Neural cell (in vitro differentiated cells): ENCODE data around the gene PSMC4. TPM values are rescaled to one million over a fixed set of nuclear protein-coding genes. Genes with fewer than 3 reads are reported as not detected.

Source experiments
- H2AFZ ChIP-seq: fragments of 200-600, 300-800 bp; sonication (generic), shearing (Covaris generic); 2 replicates; pipeline ENCODE4 v1.6.0; 2014; ENCODE audit warnings: low read depth, mild to moderate bottlenecking, antibody characterized with exemption, low read length, moderate library complexity
- H3F3A ChIP-seq: fragments of 200-600 bp; shearing (Covaris generic); 2 replicates; pipeline ENCODE4 v1.6.1; 2016; ENCODE audit warnings: mild to moderate bottlenecking, moderate library complexity, mixed read lengths, antibody characterized with exemption, low read length; ENCODE audit not compliant: insufficient read depth, poor library complexity, severe bottlenecking
- H3K27ac ChIP-seq: fragments of 200-600, 300-800 bp; sonication (generic), shearing (Covaris generic); 2 replicates; pipeline ENCODE4 v1.5.1; 2014; ENCODE audit warnings: mild to moderate bottlenecking, low read length, moderate library complexity
- H3K27me3 ChIP-seq: fragments of 300-800, 200-600 bp; sonication (generic), shearing (Covaris generic); 2 replicates; pipeline ENCODE4 v1.6.0; 2014; ENCODE audit warnings: mild to moderate bottlenecking, low read depth, low read length, moderate library complexity; ENCODE audit not compliant: insufficient read depth
- H3K36me3 ChIP-seq: fragments of 300-800, 200-600 bp; sonication (generic), shearing (Covaris generic); 2 replicates; pipeline ENCODE4 v1.5.1; 2014; ENCODE audit warnings: mild to moderate bottlenecking, antibody characterized with exemption, low read length, moderate library complexity; ENCODE audit not compliant: insufficient read depth
- H3K4me2 ChIP-seq: fragments of 300-800, 200-600 bp; sonication (generic), shearing (Covaris generic); 2 replicates; pipeline ENCODE4 v1.6.0; 2014; ENCODE audit warnings: mild to moderate bottlenecking, low read length
- H3K4me3 ChIP-seq: fragments of 300-800, 200-600 bp; sonication (generic), shearing (Covaris generic); 2 replicates; pipeline ENCODE4 v1.5.1; 2014; ENCODE audit warnings: mild to moderate bottlenecking, low read length, moderate library complexity
- H3K79me2 ChIP-seq: fragments of 200-600 bp; shearing (Covaris generic); replicated peaks from 2 replicates; pipeline ENCODE4 v1.6.0; 2014; ENCODE audit warnings: mild to moderate bottlenecking, low read length, moderate library complexity; ENCODE audit not compliant: insufficient read depth
- H3K9ac ChIP-seq: fragments of 300-800, 200-600 bp; sonication (generic), shearing (Covaris generic); 2 replicates; pipeline ENCODE4 v1.6.1; 2016; ENCODE audit warnings: mild to moderate bottlenecking, low read length, mixed read lengths
- H3K9me2 ChIP-seq: fragments of 200-600 bp; shearing (Covaris generic); 2 replicates; pipeline ENCODE4 v1.6.1; 2016; ENCODE audit warnings: mild to moderate bottlenecking, low read length, mixed read lengths; ENCODE audit not compliant: insufficient read depth
- H3K9me3 ChIP-seq: fragments of 200-600, 300-800 bp; sonication (generic), shearing (Covaris generic); 2 replicates; pipeline ENCODE4 v1.6.1; 2016; ENCODE audit warnings: mild to moderate bottlenecking, mixed run types, low read length, moderate library complexity, mixed read lengths
- H4K20me1 ChIP-seq: fragments of 200-600 bp; shearing (Covaris generic); 2 replicates; pipeline ENCODE4 v1.6.1; 2016; ENCODE audit warnings: mild to moderate bottlenecking, mixed run types; ENCODE audit not compliant: insufficient read depth
- EP300 ChIP-seq: fragments of 450-650 bp; conservative IDR thresholded peaks from 2 replicates; pipeline ENCODE4 v1.6.1; 2014; ENCODE audit warnings: antibody characterized with exemption, mild to moderate bottlenecking, moderate library complexity; ENCODE audit not compliant: poor library complexity, severe bottlenecking
- EZH2 ChIP-seq: fragments of 200-600, 300-800 bp; shearing (Covaris generic), sonication (generic); IDR thresholded peaks from 2 replicates; pipeline ENCODE4 v1.6.1; 2014; ENCODE audit warnings: antibody characterized with exemption, low read length, borderline replicate concordance, mild to moderate bottlenecking; ENCODE audit not compliant: insufficient read depth, poor library complexity, severe bottlenecking
- MXI1 ChIP-seq: fragments of 450-650 bp; conservative IDR thresholded peaks from 2 replicates; pipeline ENCODE4 v1.6.1; 2014; ENCODE audit warnings: antibody characterized with exemption, mild to moderate bottlenecking; ENCODE audit not compliant: poor library complexity, severe bottlenecking
- POLR2AphosphoS5 ChIP-seq: IDR thresholded peaks from 2 replicates; pipeline ENCODE4 v1.6.1; 2012
- RAD21 ChIP-seq: fragments of 450-650 bp; conservative IDR thresholded peaks from 2 replicates; pipeline ENCODE4 v1.6.1; 2014; ENCODE audit warnings: antibody characterized with exemption, mild to moderate bottlenecking, moderate library complexity
- REST ChIP-seq: IDR thresholded peaks from 2 replicates; pipeline ENCODE4 v1.6.1; 2012; ENCODE audit warnings: borderline replicate concordance
- SMC3 ChIP-seq: fragments of 450-650 bp; conservative IDR thresholded peaks from 2 replicates; pipeline ENCODE4 v1.6.1; 2014; ENCODE audit warnings: antibody characterized with exemption, mild to moderate bottlenecking, moderate library complexity; ENCODE audit not compliant: poor library complexity
- TAF1 ChIP-seq: IDR thresholded peaks from 2 replicates; pipeline ENCODE4 v1.6.1; 2012; ENCODE audit warnings: low read depth
- polyA plus RNA-seq: library from polyadenylated mRNA; depleted of rRNA; stranded (reverse); fragments of >200 nt; gene quantifications from 2 replicates; pipeline ENCODE4 v1.2.3, GENCODE V29; 2014
- TF ChIP-seq, protein P1 (sequence below): fragments of 450-650 bp; IDR thresholded peaks from 2 replicates; pipeline ENCODE4 v1.5.1; 2014; ENCODE audit warnings: antibody characterized with exemption, mild to moderate bottlenecking, moderate library complexity; ENCODE audit not compliant: poor library complexity, severe bottlenecking

Gene PSMC4
- polyA plus RNA-seq, 1 donor from 2014 or later = 151 TPM

DNA sequence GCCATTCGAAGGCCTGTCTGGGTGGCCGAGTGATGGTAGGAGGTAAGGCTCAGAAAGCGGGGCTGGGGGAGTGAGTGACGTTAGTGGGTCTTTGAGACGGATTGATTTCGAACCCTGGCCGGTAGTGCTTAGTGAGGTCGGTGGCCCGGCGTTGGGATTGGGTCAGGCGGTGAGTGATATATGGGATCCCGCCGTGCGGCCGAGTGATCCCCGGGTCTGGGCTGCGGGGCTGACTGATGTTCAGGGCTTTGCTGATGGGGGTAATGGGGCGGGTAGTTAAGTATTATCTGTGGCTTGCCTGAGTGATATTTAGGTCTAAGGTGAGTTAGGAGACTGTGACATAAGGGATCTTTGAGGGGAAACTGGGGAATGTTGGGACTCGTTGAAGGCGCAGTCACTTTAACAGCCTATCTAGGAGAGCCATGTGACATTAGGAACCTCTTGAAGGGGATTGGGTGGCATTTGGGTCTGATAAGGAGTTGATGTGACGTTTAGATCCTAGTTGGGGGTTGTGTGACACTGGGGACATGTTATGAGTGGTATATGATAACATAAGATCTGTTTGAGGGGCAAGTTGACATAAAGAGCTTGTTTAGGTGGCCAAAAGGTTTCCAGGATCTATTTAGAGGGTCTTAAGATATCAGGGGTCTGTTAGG lies 543 bp downstream of the PSMC4 start:
- H3K9me3 ChIP-seq = no peaks in the 10 kb centered on the region
- H4K20me1 ChIP-seq = no peaks in the 10 kb centered on the region
- peak overlapping the region; percentile 85 for H3K27ac ChIP-seq
- peak overlapping the region; percentile 79 for H3K4me3 ChIP-seq
- H3K36me3 ChIP-seq = no peaks in the 10 kb centered on the region
- peak overlapping the region; percentile 74 for H2AFZ ChIP-seq
- H3K79me2 ChIP-seq = peaks cover 15% of the 10 kb centered on the region
- H3K9me2 ChIP-seq = no peaks in the 10 kb centered on the region
- H3K4me2 ChIP-seq = peak overlapping the region; percentile 97
- H3F3A ChIP-seq = no peaks in the 10 kb centered on the region
- peak overlapping the region; percentile 92 for H3K9ac ChIP-seq
- H3K27me3 ChIP-seq = no peaks in the 10 kb centered on the region
- TF ChIP-seq POLR2AphosphoS5 (no peak), EP300 (no peak), TAF1 (no peak), MXI1 (no peak), SMC3 (no peak), EZH2 (no peak), REST (no peak), RAD21 (no peak)
- TF ChIP-seq, protein P1, sequence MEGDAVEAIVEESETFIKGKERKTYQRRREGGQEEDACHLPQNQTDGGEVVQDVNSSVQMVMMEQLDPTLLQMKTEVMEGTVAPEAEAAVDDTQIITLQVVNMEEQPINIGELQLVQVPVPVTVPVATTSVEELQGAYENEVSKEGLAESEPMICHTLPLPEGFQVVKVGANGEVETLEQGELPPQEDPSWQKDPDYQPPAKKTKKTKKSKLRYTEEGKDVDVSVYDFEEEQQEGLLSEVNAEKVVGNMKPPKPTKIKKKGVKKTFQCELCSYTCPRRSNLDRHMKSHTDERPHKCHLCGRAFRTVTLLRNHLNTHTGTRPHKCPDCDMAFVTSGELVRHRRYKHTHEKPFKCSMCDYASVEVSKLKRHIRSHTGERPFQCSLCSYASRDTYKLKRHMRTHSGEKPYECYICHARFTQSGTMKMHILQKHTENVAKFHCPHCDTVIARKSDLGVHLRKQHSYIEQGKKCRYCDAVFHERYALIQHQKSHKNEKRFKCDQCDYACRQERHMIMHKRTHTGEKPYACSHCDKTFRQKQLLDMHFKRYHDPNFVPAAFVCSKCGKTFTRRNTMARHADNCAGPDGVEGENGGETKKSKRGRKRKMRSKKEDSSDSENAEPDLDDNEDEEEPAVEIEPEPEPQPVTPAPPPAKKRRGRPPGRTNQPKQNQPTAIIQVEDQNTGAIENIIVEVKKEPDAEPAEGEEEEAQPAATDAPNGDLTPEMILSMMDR = no peak

DNA sequence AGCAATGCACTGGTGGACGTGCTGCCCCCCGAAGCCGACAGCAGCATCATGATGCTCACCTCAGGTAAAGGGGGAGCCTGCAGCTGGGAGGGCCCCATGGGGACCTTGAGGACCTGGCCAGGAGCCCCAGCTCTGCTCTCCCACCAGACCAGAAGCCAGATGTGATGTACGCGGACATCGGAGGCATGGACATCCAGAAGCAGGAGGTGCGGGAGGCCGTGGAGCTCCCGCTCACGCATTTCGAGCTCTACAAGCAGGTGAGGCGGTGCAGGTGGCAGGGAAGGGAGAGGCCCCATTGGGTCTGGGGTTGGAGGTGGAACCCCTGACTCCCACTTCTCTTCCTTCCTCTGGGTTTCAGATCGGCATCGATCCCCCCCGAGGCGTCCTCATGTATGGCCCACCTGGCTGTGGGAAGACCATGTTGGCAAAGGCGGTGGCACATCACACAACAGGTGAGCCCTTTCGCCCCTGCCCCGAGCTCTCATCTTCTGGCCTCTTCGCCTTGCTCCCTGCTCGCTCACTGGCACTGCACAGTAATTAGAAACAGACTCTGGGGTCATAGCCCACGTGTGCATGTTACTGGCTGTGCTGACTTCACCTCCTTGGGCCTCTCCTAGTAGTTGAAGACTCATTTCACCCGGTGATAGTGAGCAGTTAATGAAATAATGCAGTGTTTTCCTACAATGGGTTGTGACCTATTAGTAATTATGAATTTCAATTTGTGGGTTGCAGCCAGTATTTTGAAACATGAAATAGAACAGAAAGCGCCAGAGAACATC lies 3.6 kb downstream of the PSMC4 start:
- Histone ChIP-seq H3K27me3 (no peaks in the 10 kb centered on the region), H3F3A (no peaks in the 10 kb centered on the region), H3K79me2 (peaks cover 15% of the 10 kb centered on the region), H3K9me2 (no peaks in the 10 kb centered on the region), H3K36me3 (no peaks in the 10 kb centered on the region), H3K4me2 (no peak overlapping the region), H3K27ac (no peak overlapping the region), H4K20me1 (no peaks in the 10 kb centered on the region), H3K9ac (no peak overlapping the region), H2AFZ (no peak overlapping the region), H3K4me3 (no peak overlapping the region), H3K9me3 (no peaks in the 10 kb centered on the region)
- TF ChIP-seq TAF1 (no peak), POLR2AphosphoS5 (no peak)
